Endothelial cell of hepatic sinusoid (primary cell): ENCODE measurements around the gene TNNT3.
"Not testable (repeated sequence)": the region's sequence is repeated elsewhere in the genome, so short reads cannot be mapped to it uniquely, and the experiment has no call there.

ENCODE experiments used
- in situ Hi-C: cut with HindIII; loops from 2 replicates; pipeline ENCODE4 v1.10.0; 2017; ENCODE audit warnings: low sequenced_read_pairs

The TNNT3 gene

GRCh38 chr11:1931341-1932104 is 12.0 kb downstream of the TNNT3 start:
- in situ Hi-C loops = no loop called here

DNA sequence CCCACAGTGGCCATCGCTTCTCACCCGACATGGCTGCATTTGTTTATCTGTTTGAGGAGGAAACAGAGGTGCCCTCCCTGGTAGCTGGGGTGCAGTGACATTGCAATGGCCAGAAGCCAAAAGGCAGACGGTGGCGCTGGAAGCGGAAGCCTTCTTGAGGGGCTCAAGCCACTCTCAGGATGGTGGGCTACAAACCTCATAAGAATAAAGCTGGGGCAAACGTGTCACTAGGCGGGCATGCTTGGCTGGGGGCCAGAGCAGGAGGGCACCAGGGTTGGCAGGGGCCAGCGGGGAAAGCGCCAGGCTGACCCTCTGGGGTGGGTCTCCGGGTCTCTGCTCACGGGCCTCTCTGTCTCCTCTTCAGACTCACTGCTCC is 12.6 kb downstream of the TNNT3 start:
- in situ Hi-C loops = no loop called here

DNA sequence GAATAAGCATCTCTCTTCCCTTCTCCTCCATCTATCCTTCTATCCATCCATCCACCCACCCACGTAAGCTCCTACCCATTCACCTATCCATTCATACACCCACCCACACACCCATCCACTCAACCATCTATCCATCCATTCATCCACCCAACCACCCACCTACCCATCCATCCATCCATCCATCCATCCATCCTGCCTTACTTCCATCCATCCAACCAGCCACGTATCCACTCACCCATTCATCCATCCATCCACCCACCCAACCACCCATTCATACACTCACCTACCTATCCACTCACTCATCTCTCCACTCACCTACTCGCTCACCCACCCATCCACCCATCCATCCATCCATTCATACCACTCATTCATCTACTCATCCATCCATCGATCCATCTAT is 13.2 kb downstream of the TNNT3 start:
- in situ Hi-C loops = no loop called here

- in situ Hi-C loops = no loop called here
Observed at GRCh38 chr11:1933416-1934334, 14.2 kb downstream of the TNNT3 start.

DNA sequence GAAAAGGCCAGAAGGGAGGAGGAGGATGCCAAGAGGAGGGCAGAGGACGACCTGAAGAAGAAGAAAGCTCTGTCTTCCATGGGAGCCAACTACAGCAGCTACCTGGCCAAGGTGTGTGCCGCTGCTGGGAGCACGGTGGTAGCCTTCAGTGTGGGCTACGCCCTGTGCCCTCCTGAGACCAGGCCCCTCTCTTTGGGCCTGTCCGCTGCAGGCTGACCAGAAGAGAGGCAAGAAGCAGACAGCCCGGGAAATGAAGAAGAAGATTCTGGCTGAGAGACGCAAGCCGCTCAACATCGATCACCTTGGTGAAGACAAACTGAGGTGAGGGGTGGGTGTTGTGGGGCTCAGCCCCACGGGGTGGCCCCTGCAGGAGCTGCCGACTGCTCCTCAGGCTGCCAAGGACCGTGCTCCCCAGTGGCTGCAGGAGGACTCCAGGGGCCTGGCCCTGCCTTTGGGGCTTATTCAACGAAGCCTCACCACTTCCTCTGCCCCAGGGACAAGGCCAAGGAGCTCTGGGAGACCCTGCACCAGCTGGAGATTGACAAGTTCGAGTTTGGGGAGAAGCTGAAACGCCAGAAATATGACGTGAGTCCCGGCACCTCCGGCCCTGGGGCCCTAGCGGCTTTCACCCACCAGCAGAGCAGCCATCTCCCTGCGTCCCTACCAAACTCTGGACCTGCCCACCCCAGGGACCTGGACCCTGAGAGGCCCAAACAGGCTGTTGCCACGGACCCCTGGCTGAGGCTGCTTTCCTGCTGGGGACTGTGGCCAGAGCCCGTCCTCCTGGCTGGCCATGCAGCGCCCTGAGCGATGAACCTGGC is 15.0 kb downstream of the TNNT3 start:
- in situ Hi-C loops = no loop called here

DNA sequence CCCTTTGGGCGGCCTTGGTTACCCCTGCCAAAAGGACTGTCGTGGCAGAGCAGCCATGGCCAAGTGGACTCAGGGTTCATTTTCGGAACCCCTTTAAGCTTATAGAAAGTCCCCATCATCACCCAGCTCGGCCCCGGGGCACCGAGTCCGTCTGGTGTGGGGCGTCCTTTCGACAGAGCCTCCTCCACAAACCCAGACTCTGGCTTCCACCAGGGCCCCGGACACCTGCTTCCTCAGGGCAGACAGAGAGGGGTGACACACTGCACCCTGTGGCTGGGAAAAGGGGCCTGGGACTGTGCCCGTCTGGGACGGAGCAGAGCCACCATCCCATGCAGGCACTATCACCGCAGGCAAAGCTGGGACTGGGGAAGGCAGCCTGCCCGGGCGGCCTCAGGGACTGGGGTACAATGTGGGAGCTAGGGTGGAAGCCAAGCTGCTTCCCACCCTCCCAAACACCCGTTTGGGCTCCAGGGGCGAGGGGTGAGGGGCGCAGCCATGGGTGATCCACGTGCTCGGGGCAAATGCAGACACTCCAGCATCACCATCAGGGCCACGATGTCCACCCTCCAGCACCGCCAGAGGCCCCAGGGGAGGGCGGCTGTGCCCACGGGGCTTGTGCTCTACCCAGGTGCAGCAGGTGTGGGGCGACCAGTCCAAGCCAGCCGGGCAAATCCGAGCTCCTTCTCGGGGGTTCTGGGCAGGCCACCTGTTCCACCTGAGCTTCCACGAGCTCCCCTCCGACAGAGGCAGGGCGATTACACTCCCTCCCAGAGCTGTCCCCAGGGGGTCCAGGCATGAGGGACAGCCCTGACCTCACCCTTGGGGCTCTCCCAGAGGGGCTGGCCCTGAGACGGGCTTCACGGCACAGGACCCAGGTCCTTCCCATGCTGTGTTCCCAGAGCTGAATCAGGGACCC is 15.9 kb downstream of the TNNT3 start:
- in situ Hi-C loops = no loop called here

DNA sequence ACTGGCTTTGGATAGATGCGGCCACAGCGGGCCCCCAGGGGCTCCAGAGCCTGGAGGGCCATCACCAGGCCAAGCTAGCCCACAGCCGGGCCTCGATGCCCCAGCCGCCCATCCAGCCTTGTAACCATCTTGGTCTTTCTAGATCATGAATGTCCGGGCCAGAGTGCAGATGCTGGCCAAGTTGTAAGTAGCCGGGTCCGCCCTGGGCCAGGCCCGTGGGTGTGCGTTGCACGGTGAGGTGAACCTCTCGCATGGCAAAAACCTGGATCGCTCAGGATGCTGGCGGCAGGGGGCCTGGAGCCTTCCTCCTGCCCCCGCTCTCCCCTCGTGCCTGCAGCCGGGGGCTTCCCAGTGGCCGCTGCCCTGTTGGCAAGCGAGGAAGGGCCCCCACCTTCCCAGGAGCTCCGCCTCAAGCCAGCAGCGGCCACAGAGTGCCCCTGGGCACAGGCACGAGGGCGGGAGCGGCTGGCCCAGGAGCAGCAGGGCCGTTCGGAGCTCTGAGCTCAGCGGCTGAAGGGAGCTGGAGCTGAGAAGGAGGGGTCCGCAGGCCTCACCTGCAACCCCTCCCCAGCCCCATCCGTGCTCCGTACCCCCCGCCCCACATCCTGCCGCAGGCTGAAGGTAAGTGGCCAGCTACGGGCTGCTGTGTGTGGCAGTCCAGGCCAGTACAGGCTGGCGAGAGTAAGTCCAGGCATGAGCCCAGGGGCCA is 16.7 kb downstream of the TNNT3 start:
- in situ Hi-C loops = no loop called here

DNA sequence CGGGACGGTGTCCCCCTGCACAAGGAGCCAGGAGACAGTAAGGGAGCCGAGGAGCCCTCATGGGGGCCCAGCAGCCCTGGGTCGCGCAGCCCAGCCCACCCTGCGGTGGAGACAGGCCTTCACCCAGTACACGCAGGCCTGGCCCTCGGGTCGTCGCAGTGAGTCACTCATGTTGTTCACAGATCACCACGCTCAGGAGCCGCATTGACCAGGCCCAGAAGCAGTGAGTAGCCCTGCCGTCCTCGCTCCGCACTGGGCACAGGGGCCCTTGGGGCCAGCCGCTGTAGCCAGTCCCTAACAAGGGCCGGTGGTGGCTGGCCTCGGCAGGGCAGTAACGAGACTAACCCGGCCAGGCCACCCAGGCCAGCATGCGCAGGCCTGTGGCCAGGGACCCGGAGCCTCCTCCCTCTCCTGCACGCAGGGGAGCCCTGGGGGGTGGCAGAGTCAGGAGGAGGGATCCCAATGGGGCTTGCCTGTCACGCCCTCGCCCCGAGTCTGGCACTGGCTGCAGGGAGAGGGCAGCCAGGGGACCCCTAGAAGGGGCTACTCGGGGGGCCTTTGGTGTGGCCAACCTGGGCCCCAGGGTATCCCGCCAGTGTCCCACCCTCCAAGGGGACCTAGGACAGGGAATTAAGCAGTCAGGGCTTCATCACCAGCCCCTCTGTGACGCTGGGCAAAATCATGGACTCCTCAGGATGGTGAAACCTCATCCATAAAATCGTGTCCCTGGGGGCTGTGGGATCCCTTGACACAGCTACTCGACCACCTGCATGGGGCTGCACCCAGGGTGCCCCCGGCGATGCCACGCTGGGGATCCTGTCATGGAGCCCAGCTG is 17.5 kb downstream of the TNNT3 start:
- in situ Hi-C loops = no loop called here

DNA sequence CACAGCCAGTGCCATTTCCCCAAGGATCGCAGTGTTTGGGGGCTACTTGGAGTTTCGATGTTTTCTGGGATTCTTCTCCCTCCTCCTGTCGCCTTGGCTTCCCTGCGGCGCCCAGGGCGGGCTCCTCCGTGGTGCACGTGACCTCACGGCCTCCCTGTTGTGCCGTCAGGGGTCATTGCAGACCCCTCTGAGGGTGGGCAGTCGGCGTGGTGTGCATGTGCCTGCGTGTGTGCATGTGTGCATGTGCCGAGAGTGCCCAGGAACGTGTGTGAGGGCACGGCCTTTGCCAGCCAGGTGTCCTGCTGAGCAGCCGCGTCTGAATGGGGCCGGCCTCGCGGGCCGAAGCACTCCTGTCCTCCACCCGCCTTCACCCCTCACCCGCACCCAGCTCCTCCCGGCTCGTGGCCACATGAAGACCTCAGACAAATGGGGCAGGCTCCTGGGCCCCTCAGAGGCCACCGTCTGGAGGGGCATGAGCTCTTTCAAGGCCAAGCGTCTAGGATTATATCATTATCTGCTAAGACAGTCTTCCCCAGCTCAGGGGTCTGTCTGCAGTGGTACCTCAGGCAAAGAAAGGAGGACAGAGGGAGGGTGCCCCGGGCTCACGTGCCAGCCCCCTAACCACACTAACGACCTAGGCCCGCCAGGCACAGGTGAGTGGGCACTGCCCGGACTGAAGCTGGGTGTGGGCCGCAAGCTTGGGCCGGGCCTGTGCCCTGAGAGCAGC is 18.3 kb downstream of the TNNT3 start:
- in situ Hi-C loops = no loop called here

DNA sequence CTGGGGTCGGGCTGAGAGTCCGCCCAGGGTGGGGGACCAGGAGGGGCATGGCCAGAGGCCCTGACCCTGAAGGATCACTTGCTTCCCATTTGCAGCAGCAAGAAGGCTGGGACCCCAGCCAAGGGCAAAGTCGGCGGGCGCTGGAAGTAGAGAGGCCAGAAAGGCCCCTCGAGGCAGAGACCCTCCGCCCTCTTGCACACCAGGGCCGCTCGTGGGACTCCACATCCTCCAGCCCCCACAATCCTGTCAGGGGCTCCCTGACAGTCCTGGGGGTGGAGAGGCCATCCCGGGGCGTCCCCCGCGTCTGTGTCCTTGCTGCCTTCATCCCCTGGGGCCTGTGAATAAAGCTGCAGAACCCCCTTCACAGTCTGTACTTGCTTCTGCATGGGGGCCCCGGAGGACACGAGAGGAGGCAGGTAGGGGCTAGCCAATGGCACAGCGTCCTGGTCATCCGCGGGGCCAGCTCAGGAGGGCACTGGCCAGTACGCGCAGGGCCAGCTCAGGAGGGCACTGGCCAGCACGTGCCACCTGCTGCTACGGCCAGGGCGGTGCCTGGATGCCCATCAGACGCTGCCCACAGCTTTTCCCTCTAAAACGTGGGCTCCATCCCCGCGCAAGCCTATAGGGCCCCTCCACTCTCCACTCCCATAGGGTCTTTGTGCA is 19.0 kb downstream of the TNNT3 start:
- in situ Hi-C loops = no loop called here

- in situ Hi-C loops = no loop called here
Observed at GRCh38 chr11:1939006-1939625, 19.6 kb downstream of the TNNT3 start.

DNA sequence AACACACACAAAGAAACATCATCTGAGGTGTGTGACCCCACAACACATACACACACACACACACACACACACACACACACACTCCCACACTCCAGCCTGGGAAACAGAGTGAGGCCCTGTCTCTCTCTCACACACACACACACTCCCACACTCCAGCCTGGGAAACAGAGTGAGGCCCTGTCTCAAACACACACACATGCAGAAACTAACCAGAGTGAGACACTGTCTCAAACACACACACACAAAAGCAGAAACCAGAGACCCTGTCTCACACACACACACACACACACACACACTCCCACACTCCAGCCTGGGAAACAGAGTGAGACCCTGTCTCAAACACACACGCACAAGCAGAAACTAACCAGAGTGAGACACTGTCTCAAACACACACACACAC is 20.3 kb downstream of the TNNT3 start:
- in situ Hi-C loops = not testable (repeated sequence)

DNA sequence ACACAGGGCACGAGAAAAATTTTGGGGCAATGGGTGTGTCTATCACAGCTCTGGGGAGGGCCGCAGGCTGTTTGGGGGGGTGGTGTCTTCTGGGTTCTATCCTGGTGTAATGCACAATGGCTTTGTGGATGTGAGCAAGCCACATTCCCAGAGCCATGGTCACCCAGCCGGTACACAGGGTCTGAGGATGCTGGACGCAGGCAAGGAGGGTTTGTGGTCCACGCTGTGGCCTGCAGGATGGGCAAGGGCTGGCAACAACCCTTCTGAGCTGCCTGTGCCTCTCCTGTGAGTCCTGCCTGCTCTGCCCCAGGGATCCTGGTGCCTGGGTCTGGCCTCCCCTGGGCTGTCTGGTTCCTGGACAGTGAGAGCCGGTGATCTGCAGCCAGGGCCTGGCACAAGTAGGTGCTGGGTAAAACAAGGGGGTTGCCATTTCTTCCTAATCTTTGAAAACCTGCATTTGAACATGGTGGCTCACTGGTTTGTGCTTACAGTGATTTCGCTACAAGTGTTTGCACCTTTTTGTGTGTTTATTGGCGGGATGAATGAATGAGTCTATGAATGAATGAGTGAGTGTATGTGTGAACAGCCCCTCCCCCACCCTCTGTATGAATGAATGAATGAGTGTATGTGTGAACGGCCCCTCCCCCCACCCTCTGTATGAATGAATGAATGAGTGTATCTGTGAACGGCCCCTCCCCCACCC is 23.2 kb downstream of the TNNT3 start:
- in situ Hi-C loops = no loop called here

DNA sequence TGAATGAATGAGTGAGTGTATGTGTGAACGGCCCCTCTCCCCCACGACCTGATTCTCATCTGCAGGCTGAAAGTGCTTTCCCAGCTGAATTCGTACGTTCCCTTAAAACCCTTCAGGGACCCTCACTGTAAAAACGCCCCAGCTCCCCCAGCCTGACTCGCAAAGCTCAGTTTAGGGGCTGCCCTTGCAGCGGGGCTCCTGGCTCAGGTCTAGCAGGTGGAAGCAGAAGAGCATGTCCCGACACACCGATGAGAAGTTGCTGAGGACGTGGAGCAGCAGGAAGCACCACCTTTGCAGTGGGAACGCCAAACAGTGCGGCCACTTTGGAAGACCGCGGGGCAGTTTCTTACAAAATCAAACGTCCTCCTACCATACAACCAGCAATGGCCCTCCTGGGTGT is 24.1 kb downstream of the TNNT3 start:
- in situ Hi-C loops = no loop called here

- in situ Hi-C loops = no loop called here
Observed at GRCh38 chr11:1943977-1944376, 24.5 kb downstream of the TNNT3 start.

DNA sequence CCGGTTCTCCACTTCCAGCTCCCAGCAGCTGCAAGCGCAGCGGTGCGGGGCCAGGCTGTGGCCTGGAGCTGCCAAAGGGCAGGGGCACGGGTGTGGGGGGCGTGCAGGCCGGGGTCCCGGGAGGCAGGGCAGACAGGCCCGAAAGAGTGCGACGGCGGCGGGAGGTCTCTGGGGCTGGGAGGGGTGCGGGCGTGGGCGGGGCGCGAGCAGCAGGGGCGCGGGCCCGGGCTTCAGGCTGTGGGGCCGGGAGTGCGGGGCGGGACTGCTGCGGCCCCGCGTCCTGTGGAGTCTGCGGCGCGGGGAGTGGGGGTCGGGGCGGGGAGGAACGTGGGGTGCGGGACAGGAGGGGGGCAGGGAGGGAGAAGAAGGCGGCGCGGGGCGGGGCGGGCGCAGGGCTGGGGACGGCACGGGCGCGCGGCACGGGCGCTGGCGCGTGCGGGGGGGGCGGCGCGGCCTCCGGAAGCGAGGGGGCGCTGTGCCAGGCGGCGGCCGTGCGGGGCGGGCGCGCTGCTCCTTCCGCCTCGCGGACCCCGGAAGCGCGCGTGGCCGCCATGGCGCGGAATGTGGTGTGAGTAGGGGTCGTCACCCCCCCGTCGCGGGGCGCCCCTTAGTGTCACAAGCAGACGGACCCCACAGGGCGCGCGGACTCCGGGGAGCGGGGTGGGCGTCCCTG is 27.4 kb downstream of the TNNT3 start, which contains the start of gene MRPL23:
TSS of gene MRPL23 (plus strand) at position 521 of the 673 bp plus-strand sequence. CDS start at position 552, 31 bp downstream.
- in situ Hi-C loops = no loop called here
